HEK293 (cell line): ENCODE results near the gene TBC1D8.

Experiments used
- CTCF ChIA-PET: fragments of 350-600 bp; formaldehyde crosslinking; extraction: SDS; loops from one replicate; lab custom pipeline; 2021; ENCODE audit warnings: antibody characterized with exemption; lab: Yijun Ruan, JAX
- POLR2A ChIA-PET: fragments of 300-600 bp; formaldehyde crosslinking; extraction: SDS; loops from one replicate; lab custom pipeline; 2020; ENCODE audit warnings: antibody characterized with exemption, inconsistent platforms; lab: Yijun Ruan, JAX
- H3K27ac ChIP-seq: fragments of 200-500 bp; sonication (Bioruptor generic); 2 replicates; pipeline ENCODE4 v1.5.1; 2014; ENCODE audit warnings: low read depth, low read length, control low read depth, inconsistent platforms; ENCODE audit errors: extremely low read depth
- H3K36me3 ChIP-seq, 2 experiments: fragments of 200-500 bp in 1 of 2; sonication (Bioruptor generic) in 1 of 2; 1 replicate in 1 of 2; 2 replicates in 1 of 2; pipeline ENCODE4 v1.5.1; 2014 to 2017; ENCODE audit warnings: inconsistent platforms in 2 of 2, low read length in 2 of 2; ENCODE audit not compliant: control insufficient read depth in 2 of 2, insufficient read depth in 1 of 2
- H3K4me1 ChIP-seq: fragments of 200-500 bp; sonication (Bioruptor generic); 2 replicates; pipeline ENCODE4 v1.5.1; 2014; ENCODE audit warnings: mild to moderate bottlenecking, low read length, inconsistent platforms; ENCODE audit not compliant: control insufficient read depth, insufficient read depth
- H3K4me3 ChIP-seq: 2 replicates; pipeline ENCODE4 v1.5.1; 2011; ENCODE audit warnings: low read depth, mild to moderate bottlenecking, control low read depth, low read length, moderate library complexity
- H3K9me3 ChIP-seq: fragments of 200-500 bp; sonication (Bioruptor generic); 2 replicates; pipeline ENCODE4 v1.5.1; 2014; ENCODE audit warnings: low read depth, low read length, inconsistent platforms; ENCODE audit not compliant: control insufficient read depth, insufficient read depth
- GLIS2 ChIP-seq: fragments of 450-650 bp; formaldehyde crosslinking; IDR thresholded peaks from 2 replicates; pipeline ENCODE4 v1.5.1; 2016; ENCODE audit warnings: missing biosample characterization, missing genetic modification characterization
- KLF8 ChIP-seq: fragments of 450-650 bp; formaldehyde crosslinking; IDR thresholded peaks from 2 replicates; pipeline ENCODE4 v1.5.1; 2016; ENCODE audit warnings: missing biosample characterization, missing genetic modification characterization
- RBAK ChIP-seq: fragments of 450-650 bp; formaldehyde crosslinking; IDR thresholded peaks from 2 replicates; pipeline ENCODE4 v1.5.1; 2016; ENCODE audit warnings: missing biosample characterization, missing genetic modification characterization
- SP2 ChIP-seq: fragments of 450-650 bp; formaldehyde crosslinking; IDR thresholded peaks from 2 replicates; pipeline ENCODE4 v1.5.1; 2016; ENCODE audit warnings: missing biosample characterization, missing genetic modification characterization
- TCF7L2 ChIP-seq: IDR thresholded peaks from 2 replicates; pipeline ENCODE4 v1.6.1; 2011; ENCODE audit warnings: low read depth, mild to moderate bottlenecking, inconsistent platforms, low read length, moderate library complexity, borderline replicate concordance
- ZNF140 ChIP-seq: fragments of 450-650 bp; formaldehyde crosslinking; IDR thresholded peaks from 2 replicates; pipeline ENCODE4 v1.5.1; 2016; ENCODE audit warnings: missing biosample characterization, missing genetic modification characterization
- ZNF239 ChIP-seq: fragments of 450-650 bp; formaldehyde crosslinking; IDR thresholded peaks from 2 replicates; pipeline ENCODE4 v1.5.1; 2016; ENCODE audit warnings: missing biosample characterization, missing genetic modification characterization
- ZNF24 ChIP-seq: fragments of 450-650 bp; formaldehyde crosslinking; IDR thresholded peaks from 2 replicates; pipeline ENCODE4 v1.5.1; 2016; ENCODE audit warnings: missing biosample characterization, missing genetic modification characterization
- ZNF311 ChIP-seq: fragments of 450-650 bp; formaldehyde crosslinking; IDR thresholded peaks from 2 replicates; pipeline ENCODE4 v1.5.1; 2017; ENCODE audit warnings: missing biosample characterization, missing genetic modification characterization, borderline replicate concordance
- ZNF354C ChIP-seq: fragments of 450-650 bp; formaldehyde crosslinking; IDR thresholded peaks from 2 replicates; pipeline ENCODE4 v1.5.1; 2016; ENCODE audit warnings: missing biosample characterization, missing genetic modification characterization, low read depth, borderline replicate concordance
- ZNF548 ChIP-seq: fragments of 450-650 bp; formaldehyde crosslinking; IDR thresholded peaks from 2 replicates; pipeline ENCODE4 v1.5.1; 2016; ENCODE audit warnings: missing biosample characterization, missing genetic modification characterization
- ZNF558 ChIP-seq: fragments of 450-650 bp; formaldehyde crosslinking; IDR thresholded peaks from 2 replicates; pipeline ENCODE4 v1.5.1; 2016; ENCODE audit warnings: missing biosample characterization, missing genetic modification characterization
- ZNF560 ChIP-seq: fragments of 450-650 bp; formaldehyde crosslinking; IDR thresholded peaks from 2 replicates; pipeline ENCODE4 v1.5.1; 2017; ENCODE audit warnings: missing biosample characterization, missing genetic modification characterization, borderline replicate concordance
- ZNF585B ChIP-seq: fragments of 450-650 bp; formaldehyde crosslinking; IDR thresholded peaks from 2 replicates; pipeline ENCODE4 v1.5.1; 2016; ENCODE audit warnings: missing biosample characterization, missing genetic modification characterization
- ZNF600 ChIP-seq: fragments of 450-650 bp; formaldehyde crosslinking; IDR thresholded peaks from 2 replicates; pipeline ENCODE4 v1.5.1; 2016; ENCODE audit warnings: missing biosample characterization, missing genetic modification characterization
- ZNF629 ChIP-seq: fragments of 450-650 bp; formaldehyde crosslinking; IDR thresholded peaks from 2 replicates; pipeline ENCODE4 v1.5.1; 2017; ENCODE audit warnings: missing biosample characterization, missing genetic modification characterization
- ZNF837 ChIP-seq: fragments of 450-650 bp; formaldehyde crosslinking; IDR thresholded peaks from 2 replicates; pipeline ENCODE4 v1.5.1; 2016; ENCODE audit warnings: missing biosample characterization, missing genetic modification characterization
- ZSCAN30 ChIP-seq: fragments of 450-650 bp; IDR thresholded peaks from 2 replicates; pipeline ENCODE4 v1.5.1; 2018; ENCODE audit warnings: missing biosample characterization, mild to moderate bottlenecking, missing genetic modification characterization, moderate library complexity
- TF ChIP-seq, protein P1 (sequence below): fragments of 450-650 bp; formaldehyde crosslinking; IDR thresholded peaks from 2 replicates; pipeline ENCODE4 v1.5.1; 2016; ENCODE audit warnings: missing biosample characterization, missing genetic modification characterization
- TF ChIP-seq, protein P2 (sequence below): fragments of 450-650 bp; formaldehyde crosslinking; optimal IDR thresholded peaks from 2 replicates; pipeline ENCODE3; 2016; ENCODE audit warnings: missing biosample characterization, mild to moderate bottlenecking, missing genetic modification characterization
- TF ChIP-seq, protein P3 (sequence below): fragments of 450-650 bp; formaldehyde crosslinking; IDR thresholded peaks from 2 replicates; pipeline ENCODE4 v1.5.1; 2016; ENCODE audit warnings: missing biosample characterization, missing genetic modification characterization
- TF ChIP-seq, protein P4 (sequence below): fragments of 450-650 bp; formaldehyde crosslinking; IDR thresholded peaks from 2 replicates; pipeline ENCODE4; 2016; ENCODE audit warnings: missing biosample characterization, missing genetic modification characterization

TBC1D8 gene

DNA sequence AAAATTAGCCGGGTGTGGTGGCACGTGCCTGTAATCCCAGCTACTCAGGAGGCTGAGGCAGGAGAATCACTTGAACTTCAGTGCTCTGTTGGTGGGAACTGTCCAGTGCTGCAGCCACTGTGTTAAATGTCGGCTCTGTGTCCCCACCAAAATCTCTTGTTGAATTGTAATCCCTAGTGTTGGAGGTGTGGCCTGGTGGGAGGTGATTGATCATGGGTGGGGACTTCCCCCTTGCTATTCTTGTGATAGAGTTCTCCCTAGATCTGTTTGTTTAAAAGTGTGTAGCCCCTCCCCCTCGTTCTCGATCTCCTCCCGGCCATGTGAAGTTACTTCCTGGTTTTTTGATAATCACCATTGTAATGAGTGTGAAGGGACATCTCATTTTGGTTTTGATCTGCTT is 158.9 kb downstream of the TBC1D8 start:
- Histone ChIP-seq H3K4me3 (no peak overlapping the region), H3K9me3 (no peaks in the 10 kb centered on the region), H3K27ac (no peak overlapping the region), H3K4me1 (no peaks in the 10 kb centered on the region), H3K36me3 (peaks cover 0 to 9% of the 10 kb centered on the region in 2 experiments; a peak in 2 of 3 replicates)
- TF ChIP-seq, protein P1, sequence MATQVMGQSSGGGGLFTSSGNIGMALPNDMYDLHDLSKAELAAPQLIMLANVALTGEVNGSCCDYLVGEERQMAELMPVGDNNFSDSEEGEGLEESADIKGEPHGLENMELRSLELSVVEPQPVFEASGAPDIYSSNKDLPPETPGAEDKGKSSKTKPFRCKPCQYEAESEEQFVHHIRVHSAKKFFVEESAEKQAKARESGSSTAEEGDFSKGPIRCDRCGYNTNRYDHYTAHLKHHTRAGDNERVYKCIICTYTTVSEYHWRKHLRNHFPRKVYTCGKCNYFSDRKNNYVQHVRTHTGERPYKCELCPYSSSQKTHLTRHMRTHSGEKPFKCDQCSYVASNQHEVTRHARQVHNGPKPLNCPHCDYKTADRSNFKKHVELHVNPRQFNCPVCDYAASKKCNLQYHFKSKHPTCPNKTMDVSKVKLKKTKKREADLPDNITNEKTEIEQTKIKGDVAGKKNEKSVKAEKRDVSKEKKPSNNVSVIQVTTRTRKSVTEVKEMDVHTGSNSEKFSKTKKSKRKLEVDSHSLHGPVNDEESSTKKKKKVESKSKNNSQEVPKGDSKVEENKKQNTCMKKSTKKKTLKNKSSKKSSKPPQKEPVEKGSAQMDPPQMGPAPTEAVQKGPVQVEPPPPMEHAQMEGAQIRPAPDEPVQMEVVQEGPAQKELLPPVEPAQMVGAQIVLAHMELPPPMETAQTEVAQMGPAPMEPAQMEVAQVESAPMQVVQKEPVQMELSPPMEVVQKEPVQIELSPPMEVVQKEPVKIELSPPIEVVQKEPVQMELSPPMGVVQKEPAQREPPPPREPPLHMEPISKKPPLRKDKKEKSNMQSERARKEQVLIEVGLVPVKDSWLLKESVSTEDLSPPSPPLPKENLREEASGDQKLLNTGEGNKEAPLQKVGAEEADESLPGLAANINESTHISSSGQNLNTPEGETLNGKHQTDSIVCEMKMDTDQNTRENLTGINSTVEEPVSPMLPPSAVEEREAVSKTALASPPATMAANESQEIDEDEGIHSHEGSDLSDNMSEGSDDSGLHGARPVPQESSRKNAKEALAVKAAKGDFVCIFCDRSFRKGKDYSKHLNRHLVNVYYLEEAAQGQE (tag by site-specific recombination): peak; percentile 34; the same call in 1 of the 2 replicates
- TF ChIP-seq ZNF24: no peak
- CTCF ChIA-PET: no interaction called here
- POLR2A ChIA-PET: interaction anchor here (2.4 kb wide), 1 partner anchor 10 kb away, joined by 7 read pairs; the partner anchor contains the start of gene RPL31

DNA sequence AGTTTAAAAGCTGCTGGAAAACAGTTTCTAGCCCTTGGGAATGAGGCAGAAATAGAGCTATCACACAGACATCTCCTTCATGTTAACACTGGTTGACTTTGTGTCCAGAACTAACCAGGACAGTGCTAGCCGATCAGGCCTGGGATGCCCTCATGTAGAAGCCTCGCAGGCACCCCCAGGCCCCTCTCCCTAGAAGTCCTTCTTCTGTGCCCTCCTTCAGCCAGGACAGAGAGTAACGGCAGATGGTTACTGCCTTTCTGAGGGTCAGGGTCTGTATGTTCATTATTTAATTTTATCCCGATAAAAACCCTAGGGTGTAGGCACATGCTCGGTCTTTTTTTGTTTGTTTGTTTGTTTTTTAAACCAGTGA is 159.8 kb downstream of the TBC1D8 start:
- POLR2A ChIA-PET: interaction anchor here (2.4 kb wide), 1 partner anchor 10 kb away, joined by 7 read pairs; the partner anchor contains the start of gene RPL31
- H3K9me3 ChIP-seq: no peaks in the 10 kb centered on the region
- TF ChIP-seq ZNF354C (no peak), KLF8 (no peak), GLIS2 (tag by site-specific recombination) (no peak), ZNF600 (tag by site-specific recombination) (no peak), ZNF239 (tag by site-specific recombination) (no peak), SP2 (tag by site-specific recombination) (no peak), ZSCAN30 (tag by site-specific recombination) (no peak), RBAK (tag by site-specific recombination) (no peak), TCF7L2 (no peak), ZNF548 (tag by site-specific recombination) (no peak), ZNF558 (tag by site-specific recombination) (no peak), ZNF585B (tag by site-specific recombination) (no peak), ZNF311 (tag by site-specific recombination) (no peak), ZNF140 (tag by site-specific recombination) (no peak), ZNF837 (no peak), ZNF560 (tag by site-specific recombination) (no peak), ZNF629 (no peak)
- TF ChIP-seq, protein P2, sequence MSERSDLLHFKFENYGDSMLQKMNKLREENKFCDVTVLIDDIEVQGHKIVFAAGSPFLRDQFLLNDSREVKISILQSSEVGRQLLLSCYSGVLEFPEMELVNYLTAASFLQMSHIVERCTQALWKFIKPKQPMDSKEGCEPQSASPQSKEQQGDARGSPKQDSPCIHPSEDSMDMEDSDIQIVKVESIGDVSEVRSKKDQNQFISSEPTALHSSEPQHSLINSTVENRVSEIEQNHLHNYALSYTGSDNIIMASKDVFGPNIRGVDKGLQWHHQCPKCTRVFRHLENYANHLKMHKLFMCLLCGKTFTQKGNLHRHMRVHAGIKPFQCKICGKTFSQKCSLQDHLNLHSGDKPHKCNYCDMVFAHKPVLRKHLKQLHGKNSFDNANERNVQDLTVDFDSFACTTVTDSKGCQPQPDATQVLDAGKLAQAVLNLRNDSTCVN: no peak
- TF ChIP-seq, protein P3, sequence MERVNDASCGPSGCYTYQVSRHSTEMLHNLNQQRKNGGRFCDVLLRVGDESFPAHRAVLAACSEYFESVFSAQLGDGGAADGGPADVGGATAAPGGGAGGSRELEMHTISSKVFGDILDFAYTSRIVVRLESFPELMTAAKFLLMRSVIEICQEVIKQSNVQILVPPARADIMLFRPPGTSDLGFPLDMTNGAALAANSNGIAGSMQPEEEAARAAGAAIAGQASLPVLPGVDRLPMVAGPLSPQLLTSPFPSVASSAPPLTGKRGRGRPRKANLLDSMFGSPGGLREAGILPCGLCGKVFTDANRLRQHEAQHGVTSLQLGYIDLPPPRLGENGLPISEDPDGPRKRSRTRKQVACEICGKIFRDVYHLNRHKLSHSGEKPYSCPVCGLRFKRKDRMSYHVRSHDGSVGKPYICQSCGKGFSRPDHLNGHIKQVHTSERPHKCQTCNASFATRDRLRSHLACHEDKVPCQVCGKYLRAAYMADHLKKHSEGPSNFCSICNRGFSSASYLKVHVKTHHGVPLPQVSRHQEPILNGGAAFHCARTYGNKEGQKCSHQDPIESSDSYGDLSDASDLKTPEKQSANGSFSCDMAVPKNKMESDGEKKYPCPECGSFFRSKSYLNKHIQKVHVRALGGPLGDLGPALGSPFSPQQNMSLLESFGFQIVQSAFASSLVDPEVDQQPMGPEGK (tag by site-specific recombination): no peak
- TF ChIP-seq, protein P4, sequence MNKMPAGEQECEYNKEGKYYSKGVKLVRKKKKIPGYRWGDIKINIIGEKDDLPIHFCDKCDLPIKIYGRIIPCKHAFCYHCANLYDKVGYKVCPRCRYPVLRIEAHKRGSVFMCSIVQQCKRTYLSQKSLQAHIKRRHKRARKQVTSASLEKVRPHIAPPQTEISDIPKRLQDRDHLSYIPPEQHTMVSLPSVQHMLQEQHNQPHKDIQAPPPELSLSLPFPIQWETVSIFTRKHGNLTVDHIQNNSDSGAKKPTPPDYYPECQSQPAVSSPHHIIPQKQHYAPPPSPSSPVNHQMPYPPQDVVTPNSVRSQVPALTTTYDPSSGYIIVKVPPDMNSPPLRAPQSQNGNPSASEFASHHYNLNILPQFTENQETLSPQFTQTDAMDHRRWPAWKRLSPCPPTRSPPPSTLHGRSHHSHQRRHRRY: no peak
- TF ChIP-seq, all 188 proteins: peak for 0
- Histone ChIP-seq H3K27ac (no peak overlapping the region), H3K4me3 (no peak overlapping the region), H3K4me1 (no peaks in the 10 kb centered on the region), H3K36me3 (peaks cover 0 to 9% of the 10 kb centered on the region in 2 experiments; a peak in 2 of 3 replicates)
- CTCF ChIA-PET: no interaction called here
